Epithelial cell of proximal tubule (primary cell): Measurements from ENCODE around the gene ABL2. TPM values are rescaled to one million over a fixed set of nuclear protein-coding genes. Genes with fewer than 3 reads are reported as not detected.
A peak's percentile ranks its signal among the peaks of the same experiment; 100 is the strongest.

Source experiments
- DNase-seq: peaks from one replicate; pipeline ENCODE4 v3.0.0-alpha.2; 2011; ENCODE audit warnings: low read depth
- H3K4me3 ChIP-seq: 2 replicates; pipeline ENCODE4 v1.5.1; 2011; ENCODE audit warnings: low read depth, mild to moderate bottlenecking, low read length
- total RNA-seq: library from RNA; depleted of rRNA; stranded (reverse); fragments of >200 nt; gene quantifications from 2 replicates; pipeline ENCODE4 v1.2.3, GENCODE V29; 2015
- TF ChIP-seq, protein P1 (sequence below): conservative IDR thresholded peaks from 2 replicates; pipeline ENCODE4 v1.5.1; 2012; ENCODE audit warnings: low read depth, mild to moderate bottlenecking, low read length

ABL2 gene
- total RNA-seq, 1 donor from 2014 or later: 12.2 TPM

DNA sequence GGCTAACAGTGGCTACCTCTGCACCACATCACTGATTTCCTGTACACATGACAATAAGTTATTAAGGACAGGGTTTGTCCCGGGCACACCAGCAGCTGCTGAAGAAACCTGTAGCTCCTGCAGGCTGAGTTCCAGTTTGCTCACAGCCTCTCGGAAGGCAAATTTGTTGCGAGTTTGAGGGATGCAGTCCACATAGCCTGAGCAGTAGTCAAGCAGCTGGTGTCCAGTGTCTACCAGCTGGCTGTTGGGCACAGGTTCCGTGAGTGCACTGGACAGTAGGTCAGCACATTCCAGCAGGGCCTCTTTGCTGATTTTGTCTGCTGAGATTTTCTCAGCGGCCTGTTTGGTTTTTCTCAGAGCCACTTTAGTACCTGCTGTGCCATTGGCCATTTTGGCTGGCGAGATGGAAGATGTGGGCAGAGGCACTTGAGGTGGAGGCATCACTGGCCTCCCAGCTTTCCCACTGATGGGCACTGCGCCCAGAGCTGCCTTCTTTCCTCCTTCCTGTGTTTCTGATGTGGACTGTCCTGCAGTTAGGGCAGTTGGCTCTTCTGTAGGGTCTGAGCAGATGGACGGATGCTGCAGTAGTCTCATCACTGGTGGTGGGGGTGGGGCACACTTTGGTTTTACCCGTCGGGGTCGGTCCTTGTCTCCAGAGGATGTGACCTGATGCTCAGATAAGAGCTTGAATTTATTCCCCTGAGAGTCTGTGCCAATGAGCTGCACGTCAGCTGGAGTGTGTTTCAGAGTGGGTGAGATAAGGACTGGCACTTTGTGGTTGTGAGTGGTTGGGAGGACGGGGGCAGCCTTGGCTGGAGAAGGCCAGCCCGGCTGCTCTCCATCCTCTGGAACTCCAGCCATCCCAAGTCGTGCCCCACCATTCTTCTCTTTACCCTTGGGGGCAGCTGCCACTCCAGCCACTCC lies 121.5 kb downstream of the ABL2 start:
- DNase-seq: no peak
- TF ChIP-seq, protein P1, sequence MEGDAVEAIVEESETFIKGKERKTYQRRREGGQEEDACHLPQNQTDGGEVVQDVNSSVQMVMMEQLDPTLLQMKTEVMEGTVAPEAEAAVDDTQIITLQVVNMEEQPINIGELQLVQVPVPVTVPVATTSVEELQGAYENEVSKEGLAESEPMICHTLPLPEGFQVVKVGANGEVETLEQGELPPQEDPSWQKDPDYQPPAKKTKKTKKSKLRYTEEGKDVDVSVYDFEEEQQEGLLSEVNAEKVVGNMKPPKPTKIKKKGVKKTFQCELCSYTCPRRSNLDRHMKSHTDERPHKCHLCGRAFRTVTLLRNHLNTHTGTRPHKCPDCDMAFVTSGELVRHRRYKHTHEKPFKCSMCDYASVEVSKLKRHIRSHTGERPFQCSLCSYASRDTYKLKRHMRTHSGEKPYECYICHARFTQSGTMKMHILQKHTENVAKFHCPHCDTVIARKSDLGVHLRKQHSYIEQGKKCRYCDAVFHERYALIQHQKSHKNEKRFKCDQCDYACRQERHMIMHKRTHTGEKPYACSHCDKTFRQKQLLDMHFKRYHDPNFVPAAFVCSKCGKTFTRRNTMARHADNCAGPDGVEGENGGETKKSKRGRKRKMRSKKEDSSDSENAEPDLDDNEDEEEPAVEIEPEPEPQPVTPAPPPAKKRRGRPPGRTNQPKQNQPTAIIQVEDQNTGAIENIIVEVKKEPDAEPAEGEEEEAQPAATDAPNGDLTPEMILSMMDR: no peak
- H3K4me3 ChIP-seq: no peak overlapping the region

DNA sequence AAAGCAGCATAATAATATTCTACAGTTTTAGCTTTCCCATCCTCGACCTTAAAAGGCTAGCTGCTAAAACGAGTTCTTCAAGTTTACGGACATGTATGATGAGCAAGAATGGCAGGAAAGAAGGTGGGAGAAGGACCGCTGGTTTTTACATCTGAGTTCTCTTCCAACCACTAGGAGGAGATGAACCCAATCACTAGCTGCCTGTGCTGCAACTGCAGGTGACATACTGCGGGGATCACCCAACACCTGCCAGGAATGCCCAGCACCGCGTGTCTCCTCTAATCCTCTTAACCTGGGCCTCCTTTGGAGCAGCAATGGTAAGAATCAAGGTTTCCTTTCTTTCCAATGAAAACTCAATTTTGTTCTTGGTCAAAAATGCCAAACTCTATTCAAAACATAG lies 124.1 kb downstream of the ABL2 start:
- H3K4me3 ChIP-seq: no peak overlapping the region
- DNase-seq: no peak
- TF ChIP-seq, protein P1: peak; percentile 54

DNA sequence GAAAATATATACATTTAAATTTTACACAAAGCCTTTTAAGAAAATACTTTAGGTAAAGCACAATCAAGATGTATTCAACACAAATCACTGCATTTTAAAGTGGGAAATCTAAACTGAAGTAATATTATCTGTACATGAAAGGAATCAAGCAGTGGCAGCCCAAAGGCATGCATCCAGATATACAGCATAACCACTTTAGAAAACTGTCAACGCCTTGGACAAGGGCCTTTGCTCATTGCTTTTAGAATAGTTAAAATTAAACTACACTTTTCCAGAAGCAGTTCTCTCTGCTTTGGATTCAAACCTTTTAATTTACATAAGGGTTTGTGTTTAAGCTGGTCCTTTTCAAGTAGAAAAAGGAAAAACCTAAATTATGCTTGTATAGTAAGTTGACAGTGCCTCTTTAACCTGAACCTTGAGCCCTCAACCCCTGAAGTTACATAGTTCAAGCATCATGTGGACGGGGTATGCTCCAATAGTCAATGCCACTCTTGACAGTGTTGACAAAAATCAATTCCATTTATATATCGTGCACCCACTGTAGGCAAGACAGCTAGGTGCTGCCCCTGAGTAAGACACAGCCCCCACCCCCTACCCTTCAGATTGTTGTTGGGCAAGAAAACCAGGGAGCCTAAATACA lies 124.7 kb downstream of the ABL2 start:
- DNase-seq: no peak

DNA sequence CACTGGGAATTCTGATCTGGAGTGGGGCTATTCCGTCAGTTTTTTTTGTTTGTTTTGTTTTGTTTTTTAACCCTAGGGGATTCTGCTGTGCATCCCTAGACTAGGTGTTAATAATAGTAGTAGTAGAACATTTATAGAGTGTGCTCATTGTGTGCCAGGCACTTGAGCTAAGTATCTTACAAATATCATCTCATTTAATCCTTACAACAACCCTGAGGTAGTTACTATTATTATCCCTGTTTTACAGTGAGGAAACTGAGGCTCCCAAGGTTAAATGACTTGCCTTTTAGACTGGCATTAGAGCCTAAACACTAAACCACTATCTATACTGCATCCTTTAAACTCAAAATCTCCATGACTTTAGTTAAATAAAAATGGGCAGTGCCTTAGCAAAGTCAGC lies 125.5 kb downstream of the ABL2 start:
- no peak overlapping the region for H3K4me3 ChIP-seq
- TF ChIP-seq, protein P1: no peak
- DNase-seq: no peak

More for the DNA sequence above, 124.7 kb downstream of the ABL2 start:
- TF ChIP-seq, protein P1: no peak
- no peak overlapping the region for H3K4me3 ChIP-seq

DNA sequence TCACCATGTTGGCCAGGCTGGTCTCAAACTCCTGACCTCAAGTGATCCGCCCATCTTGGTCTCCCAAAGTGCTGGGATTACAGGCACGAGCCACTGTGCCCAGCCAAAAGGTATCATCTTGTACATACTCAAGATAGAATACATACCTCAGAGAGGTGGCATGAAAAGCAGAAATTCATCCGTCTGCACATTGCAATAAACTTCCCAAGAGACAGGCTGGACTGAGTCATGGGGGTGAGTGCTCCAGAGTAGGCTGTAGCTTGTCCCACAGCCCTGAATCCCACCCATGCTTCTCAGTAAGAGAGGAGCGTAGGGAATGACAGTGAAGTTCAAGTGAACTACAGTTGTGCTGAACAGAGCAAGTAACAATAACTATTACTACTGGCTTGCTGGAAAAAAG lies 127.9 kb downstream of the ABL2 start:
- no peak for DNase-seq
- TF ChIP-seq, protein P1: no peak
- no peak overlapping the region for H3K4me3 ChIP-seq

DNA sequence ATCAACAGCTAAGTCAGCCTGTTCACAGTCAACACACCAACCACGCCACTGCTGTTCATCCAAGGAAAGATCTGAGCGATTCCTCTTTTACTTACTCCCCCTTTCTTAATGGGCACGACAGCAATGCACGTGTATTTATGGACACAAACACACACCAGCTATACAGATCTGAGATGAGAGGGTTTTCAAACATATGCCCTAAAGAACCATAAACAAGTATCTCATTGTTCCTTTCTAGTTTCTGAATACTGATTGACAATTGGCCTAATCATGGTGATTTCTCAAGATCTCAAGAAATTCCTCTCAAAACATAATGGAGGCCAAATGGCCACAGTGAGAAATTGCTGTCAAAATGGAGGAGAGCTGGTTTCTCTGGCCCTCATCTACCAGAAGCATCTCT lies 129.6 kb downstream of the ABL2 start:
- no peak overlapping the region for H3K4me3 ChIP-seq
- no peak for DNase-seq
- TF ChIP-seq, protein P1: no peak
